OCI-M1 (cell line): Measurements from ENCODE around the gene SELENON.

Experiments
- DNase-seq: peaks from one replicate; lab custom pipeline; 2025; lab: John Stamatoyannopoulos, UW

SELENON gene

DNA sequence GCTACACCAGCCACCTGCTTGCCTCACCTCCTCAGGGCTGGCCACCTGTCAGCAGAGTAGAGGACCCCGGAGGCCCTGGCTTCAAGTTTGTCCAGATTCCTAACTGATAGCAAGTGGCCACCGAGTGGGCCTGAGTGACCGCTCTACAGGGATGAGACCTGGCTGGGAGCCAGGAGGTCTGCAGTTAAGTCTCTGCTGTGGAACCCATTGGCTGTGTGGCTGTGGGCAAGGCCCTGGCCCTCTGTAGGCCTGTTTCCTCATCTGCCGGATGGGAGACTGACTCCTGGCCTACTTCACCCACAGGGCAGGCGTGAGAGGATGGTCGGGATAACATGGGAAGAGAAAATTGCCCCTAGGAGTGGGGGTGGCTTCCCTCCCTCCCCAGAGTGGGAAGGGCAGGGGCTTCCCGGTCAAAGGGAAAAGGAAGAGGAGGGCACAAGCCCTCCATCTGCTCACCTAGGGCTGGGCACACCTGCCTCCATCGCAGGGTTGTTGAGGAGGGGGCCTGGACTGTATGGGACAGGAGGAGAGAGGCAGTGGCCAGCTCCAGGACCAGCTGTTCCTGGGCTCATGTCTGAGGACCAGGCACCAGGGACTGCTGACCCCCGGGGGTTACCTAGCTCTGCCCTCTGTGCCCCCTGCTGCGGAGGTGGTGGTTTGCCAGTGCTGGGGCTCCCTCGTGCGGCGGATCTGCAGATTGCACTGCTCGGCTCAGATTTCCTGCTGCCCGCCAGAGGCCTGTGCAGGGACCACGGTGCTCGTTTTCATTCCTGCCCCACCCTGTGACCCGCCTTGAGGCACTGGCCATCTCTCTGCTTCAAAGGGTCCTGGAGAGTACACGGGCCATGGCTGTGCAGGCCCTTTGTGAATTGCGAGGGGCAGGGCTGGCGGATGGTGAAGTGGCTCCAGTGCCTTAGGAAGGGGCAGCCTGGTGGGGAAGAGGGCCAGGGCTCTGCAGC is 10.6 kb downstream of the SELENON start:
- DNase-seq: peak; percentile 76

DNA sequence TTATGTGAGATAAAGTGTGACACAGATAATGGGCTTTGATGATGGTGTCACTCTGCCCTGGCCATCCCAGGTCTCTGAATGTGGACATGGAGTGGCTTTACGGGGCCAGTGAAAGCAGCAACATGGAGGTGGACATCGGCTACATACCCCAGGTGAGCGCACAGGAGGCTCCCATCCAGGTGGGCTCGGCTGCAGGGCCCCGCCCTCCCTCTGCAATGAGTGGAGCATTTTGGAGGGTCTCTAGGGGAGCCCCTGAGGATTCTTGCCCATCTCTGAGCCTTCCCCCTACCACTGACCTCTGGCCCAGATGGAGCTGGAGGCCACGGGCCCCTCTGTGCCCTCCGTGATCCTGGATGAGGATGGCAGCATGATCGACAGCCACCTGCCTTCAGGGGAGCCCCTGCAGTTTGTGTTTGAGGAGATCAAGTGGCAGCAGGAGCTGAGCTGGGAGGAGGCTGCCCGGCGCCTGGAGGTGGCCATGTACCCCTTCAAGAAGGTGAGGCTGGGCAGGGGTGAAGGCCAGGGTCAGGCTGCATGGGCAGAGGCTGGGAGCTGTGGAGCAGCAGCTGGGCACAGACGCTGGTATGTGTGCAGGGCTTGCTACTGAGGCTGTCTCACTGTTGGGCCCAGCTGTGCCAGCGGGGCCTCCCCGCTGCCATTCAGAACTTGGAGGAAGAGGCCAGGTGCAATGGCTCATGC is 11.5 kb downstream of the SELENON start:
- DNase-seq: no peak

DNA sequence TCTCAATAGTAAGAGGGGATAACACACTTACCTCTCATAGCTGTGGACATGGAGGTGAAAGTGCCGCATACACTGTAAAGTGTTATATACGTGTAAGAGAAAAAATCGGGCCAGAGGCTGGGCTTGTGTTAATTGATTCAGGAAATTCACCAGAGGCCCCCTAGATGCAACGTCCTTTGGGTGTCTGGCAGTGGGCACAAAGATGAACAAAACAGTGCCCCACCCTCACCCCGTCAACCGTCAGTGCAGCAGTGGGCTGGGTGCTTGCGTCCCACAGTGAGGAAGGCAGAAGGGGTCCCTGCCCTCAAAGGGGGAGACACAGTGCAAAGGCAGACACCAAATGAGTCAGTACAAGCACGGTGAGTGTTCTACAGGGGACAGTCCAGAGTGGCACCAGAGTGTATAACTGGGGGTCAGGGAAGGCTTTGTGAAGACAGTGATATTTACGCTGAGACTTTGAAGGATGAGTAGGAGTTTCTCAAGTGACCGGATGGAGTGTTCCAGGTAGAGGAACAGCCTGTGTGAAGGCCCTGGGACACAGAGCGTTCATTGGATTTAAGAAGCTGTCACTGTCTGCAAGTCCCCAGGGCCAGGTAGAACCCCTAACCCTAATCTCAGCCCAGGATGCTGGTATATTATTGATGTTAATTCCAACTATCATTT is 13.2 kb downstream of the SELENON start:
- no peak for DNase-seq

DNA sequence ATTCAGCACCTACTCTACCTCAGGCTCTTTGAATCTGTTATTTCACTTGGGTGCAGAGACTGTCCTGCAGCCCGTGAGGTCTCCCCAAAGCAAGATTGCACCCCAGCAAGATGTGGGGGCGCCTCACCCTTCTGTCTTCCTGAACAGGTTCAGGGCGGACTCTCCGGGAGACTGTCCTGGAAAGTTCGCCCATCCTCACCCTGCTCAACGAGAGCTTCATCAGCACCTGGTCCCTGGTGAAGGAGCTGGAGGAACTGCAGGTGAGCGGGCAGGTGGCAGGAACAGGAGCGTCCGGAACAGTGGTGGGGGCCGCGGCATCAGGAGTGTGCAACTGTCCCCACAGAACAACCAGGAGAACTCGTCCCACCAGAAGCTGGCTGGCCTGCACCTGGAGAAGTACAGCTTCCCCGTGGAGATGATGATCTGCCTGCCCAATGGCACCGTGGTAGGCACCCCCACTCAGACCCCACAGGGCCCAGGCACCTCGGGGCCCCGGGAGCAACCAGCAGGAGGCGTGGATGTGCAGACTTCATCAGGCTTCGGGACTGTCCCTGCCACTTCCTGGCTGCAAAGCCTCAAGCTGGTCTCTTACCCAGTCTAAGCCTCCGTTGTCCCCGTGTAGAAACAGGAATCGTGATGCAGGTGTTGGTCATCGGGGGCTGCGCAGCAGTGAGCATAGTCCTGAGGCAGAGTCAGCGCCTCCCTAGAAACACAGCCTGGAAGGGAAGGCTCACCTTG is 13.9 kb downstream of the SELENON start:
- DNase-seq: no peak

DNA sequence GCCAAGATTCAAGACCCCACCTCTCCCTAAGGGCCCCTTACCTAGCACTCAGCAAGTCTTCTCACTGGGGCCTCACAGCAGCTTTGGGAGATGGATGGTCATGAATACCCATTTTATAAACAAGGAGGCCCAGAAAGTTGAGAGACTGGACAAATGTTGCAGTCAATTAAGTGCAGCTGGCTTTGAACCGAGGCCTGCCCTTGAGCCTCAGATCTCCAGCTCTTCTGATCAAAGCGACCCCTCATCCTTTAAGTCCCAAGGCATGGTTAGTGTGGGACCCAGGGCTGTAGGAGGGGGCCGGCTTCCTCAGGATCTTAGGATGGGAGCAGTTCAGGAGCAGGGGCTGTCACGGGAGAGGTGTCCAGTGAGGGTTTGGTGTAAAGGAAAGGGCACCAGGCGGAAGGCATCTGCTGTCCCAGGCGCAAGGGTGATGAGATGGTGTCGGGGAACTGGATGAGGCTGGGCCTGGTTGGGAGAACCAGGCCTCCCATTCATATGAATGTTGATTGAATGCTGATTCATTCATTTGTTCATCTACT is 14.6 kb downstream of the SELENON start:
- no peak for DNase-seq

DNA sequence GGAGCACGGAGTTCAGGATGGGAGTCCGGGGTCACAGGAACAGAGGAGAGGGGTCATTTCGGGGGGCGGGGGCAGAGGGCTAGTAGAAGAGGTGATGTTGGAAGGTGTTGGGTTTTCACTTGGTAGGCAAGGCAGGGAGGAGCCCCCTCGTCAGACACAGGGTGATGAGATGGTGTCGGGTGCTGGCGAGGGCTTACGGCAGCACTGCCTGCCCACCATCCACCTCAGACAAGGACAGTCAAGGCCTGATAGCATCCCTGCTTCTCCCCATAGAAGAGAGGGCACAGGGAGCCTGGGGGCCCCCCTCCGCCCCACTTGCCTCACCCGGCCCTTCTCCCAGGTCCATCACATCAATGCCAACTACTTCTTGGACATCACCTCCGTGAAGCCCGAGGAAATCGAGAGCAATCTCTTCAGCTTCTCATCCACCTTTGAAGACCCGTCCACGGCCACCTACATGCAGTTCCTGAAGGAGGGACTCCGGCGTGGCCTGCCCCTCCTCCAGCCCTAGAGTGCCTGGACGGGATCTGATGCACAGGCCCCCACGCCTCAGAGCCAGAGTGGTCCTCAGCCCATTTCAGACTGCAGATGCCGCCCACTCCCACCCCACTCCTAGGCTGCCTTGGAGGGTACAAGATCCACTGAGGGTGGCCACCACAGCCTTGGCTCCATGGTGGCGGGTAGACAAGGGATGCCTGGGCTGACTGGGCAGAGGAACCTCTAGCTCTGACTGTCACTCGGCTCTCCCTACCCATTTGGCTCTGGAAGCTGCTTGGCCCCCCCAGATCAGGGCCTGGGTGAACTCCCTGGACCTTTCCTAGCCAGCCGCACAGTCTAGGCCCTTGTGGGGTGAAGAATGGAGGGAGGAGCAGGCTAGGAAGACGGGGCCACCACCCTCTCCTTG is 15.5 kb downstream of the SELENON start:
- no peak for DNase-seq

DNA sequence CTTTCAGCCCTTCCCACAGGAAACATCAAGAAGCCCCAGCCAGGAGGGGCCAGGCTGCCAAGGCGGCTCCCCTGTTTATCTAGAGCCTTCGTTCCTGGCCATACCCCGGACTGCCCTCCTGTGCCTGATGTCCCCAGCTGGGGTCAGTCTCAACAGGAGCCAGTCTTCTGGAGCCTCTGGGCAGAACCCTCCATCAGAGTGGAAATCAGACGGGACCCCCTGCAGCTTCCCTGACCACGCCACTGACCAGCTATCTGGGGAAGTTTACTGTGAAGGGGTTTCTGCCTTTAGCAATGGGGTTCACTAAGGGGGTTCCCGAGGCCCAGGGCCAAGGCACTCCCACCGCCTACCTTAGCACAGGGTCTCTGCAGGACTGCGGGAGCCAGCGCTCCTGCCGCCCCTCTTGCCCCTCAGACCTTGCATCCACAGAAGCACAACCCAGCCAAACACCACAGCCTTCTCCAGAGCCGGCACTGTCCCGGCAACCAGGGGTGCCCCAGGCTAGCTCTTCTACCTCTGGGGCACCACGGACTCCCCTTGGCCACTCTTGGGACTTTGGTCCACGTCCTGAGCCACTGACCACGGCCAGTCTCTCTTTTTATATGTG is 16.2 kb downstream of the SELENON start:
- DNase-seq: no peak

DNA sequence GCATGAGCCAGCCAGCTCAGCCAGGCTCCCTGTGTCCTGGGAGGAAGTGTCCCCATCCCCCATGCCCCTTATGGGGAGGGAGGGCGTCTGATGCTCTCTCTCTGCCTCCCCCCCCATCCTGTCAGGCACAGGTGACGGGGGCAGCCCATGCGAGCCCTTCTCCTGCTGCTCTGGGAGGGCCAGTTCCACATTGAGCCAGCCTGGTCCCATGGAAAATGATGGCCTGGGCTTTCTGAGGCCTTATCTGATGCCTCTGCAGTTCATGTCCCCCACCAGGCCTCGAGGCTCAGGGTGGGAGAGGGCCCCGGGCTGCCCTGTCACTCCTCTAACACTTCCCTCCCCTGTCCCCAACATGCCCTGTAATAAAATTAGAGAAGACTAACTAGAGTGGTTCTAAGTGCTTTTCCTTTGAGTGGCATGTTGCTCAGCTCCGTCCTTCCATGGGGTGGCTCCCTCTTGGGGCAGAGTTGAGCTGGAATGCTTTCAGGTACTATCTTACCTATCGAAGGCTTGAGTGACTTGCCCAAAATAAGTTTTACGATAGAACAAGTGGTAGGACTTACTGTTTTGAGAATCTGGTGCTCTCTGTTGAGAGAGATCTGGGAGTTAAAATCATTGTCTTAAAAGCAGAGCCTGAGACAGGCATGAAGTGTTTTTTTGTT is 18.0 kb downstream of the SELENON start:
- DNase-seq: peak; percentile 27

DNA sequence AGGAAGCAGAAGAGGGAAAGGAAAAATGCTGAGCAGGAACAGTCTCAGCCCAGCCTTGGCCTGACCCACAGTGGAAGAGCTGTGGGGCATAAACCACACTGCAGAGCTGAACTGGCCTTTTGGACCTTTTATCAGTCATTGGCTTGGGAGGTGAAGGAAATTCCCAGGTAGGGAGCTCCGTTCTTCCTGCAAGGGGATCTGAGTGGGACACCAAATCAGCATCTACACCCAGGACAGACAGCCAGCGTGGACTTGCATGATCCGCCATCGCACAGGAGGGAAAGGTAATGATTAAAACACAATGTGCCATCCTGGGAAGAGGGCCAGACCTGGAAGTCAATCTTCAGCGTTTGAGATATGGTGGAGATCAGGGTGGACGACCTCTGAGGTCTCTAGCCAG is 18.6 kb downstream of the SELENON start:
- DNase-seq: no peak

DNA sequence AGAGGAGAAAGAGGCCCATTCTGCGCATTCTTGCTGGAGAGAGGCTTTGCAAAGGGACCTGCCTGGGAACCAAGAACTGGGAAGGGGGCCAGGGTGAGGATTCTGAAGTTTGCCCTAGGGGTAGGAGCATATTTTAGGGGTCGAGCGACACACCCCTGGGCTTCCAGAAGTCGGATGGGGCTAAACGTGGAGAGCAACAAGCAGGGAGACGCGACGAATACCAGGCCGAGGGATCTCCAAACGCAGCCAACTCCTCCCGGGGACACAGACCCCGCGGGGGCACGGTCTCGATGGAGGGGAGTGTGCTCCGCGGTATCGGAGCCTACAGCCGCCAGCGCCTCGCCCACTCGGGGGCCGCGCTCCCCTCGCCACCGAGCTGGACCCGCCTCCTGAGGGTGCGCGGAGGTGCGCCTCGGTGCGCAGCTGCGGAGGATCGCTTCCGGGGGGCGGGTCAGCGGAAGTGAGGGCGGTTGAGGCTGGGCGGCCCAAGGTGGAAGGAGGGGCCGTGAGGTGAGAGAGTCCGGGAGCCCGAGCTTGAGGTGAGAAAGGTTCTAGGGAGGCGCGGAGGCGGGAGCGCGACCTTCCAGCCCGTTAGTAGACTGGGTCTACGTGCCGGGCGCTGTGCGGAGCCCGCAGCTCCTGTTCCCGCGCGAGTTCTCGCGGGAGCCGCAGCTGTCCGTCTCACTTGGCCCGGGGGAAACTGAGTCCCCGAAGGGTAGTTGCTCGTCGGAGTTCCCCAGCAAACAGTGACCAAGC is 19.7 kb downstream of the SELENON start, which contains the start of gene MTFR1L:
TSS of gene MTFR1L (plus strand) at position 464 of the 756 bp plus-strand sequence. CDS start 3,151 bp downstream, outside the sequence.
- DNase-seq: peak; percentile 87

DNA sequence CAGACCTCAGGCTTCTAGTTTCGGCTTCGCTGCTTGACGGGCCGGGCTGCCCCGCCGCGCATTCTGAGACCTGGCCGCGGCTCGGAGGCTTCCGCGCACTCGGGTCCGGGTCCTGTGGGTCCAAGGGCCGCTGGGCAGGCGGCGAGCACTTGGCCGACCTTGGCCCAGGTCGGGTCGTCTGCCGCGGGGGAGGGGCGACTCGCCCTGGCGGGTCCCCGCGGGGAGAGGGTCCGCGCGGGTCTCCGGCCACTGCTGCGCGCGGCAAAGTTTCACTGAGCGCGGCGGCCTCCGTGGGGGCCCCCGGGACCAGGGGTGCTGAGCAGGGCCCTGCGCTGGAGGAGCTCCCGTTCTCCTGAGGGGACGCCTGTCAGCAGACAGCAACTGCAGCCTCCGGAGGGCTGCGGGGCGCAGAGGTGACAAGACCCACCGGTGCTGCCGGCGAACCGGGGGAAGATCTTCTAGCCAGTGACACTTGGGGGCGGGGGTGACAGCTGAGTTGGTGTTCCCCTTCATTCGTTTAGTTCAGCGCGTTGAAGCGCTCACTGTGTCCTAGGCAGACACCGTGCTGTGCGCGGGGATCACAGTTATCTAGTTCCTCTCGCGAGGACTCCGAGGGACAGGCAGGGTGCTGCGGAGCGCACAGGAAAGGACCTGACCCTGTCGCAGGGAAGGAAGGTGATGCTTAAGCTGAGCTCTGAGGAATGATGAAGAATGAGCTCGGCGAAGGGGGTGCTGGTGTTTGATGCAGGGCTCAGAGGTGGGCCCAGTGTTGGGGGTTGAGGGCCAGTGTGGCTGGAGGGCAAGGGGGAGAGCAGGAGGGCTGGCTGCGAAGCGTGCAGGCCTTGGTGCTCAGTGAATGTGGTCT is 20.5 kb downstream of the SELENON start:
- DNase-seq: peak; percentile 74

DNA sequence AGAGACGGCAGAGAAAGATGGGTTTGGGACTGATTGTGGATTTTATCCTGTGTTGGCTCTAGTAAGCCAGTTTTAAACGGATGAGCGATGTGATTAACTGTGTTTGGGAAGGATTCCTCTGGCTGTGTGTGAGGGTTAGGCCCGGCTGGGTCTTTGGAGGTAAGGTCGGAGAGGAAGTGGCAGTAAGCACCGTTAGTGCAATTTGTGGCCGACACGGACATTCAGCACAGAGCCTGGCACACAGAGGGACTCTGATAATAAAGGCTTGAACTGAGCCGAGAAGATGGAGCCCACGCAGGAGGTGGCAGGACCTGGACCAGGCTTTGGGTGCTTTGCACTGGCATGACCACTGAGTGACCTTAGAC is 21.1 kb downstream of the SELENON start:
- DNase-seq: peak; percentile 55

DNA sequence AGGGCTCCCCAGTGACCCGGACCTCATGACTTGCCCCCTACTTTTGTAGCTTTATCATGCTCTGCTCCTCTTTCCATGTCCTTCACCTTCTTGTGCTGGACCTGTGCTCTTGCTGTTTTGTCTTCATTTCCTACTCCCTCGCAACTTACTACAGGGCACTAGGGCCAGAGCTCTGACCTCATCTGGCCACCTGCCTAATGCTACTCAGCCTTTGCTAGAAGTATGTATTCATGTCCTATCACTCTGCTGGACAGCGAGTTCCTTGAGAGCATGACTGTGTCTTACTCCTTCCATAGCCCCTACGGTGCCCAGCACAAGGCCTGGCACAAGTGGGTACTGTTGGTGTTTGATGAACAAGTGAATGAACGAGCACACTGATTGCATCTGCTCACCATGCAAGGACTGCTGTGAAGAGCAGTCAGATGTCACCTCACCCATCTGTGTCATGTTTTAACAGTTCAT is 21.7 kb downstream of the SELENON start:
- DNase-seq: no peak

DNA sequence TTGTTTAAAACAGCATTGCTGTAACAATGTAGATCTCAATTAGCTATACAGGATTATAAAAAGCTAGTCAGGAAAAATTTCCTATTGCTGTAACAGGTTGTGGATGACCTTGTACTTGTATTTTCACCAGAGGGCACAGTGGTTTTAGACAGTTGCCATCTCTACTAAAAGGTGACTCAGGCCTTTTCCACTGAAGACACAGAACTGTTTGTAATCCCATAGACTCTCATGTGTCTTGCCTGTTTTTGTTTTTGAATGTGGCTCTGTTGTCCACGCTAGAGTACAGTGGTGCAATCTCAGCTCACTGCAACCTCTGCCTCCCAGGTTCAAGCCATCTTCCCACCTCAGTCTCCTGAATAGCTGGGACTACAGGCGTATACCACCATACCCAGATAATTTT is 25.6 kb downstream of the SELENON start:
- DNase-seq: peak; percentile 35

DNA sequence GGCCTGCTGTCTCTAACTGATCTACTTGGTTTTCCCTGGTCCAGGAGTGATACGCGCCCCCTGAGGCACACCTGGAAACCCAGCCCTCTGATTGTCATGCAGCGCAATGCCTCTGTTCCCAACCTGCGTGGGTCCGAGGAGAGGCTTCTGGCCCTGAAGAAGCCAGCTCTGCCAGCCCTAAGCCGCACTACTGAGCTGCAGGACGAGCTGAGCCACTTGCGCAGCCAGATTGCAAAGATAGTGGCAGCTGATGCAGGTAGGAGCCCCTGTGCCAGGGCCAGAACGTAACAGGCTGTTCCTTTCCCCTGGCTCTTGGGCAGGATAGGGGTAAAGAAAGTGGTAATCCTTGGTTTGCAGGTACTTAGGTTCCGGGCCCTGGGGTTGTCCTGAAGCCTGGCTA is 26.6 kb downstream of the SELENON start:
- no peak for DNase-seq

DNA sequence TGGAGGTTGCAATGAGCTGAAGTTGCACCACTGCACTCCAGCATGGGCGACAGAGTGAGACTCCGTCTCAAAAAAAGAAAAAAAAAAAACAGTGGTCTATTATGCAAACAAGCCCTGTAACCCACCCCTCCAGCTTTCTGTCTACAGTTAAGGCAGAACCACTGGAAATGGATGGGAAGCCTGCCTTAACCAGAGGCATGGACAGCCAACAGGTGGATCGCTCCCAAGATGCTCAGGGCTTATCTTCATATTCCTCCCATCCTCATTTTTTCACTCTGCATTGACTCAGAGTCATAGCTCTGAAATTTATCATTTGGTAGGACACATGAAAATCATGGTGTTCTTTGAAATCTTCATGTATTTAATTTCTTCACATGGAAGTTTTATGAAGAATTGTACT is 28.5 kb downstream of the SELENON start:
- no peak for DNase-seq

DNA sequence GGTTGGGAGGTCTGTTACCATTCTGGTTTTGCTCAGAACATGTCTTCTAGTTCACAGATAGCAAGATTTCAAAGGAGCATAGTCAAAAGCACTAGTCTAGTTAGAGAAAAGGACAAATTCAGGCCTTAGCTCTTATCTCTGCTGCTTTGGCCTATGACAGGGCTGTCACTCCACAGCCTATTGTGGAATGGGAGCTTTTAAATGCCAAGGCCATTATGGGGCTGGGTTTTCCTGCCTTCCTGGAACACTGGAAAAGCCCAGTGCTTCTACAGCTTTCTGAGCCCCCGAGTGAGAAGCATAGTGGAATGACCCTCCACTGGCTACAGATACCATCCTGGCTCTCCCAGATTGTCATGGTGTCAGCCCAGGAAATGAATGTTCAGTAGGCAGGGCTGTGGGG is 29.1 kb downstream of the SELENON start:
- DNase-seq: no peak
